CD4-positive, alpha-beta T cell (primary cell): ENCODE results near the gene PAPPA. TPM values are rescaled to one million over a fixed set of nuclear protein-coding genes. Genes with fewer than 3 reads are reported as not detected.

Experiments used
- ATAC-seq: fragments of 200-7000 bp; cut with Tn5 transposase; one replicate; pipeline ENCODE4 v1.10.0; 2022; ENCODE audit warnings: mild to moderate bottlenecking; ENCODE audit not compliant: poor library complexity
- CTCF ChIA-PET: fragments of 350-600 bp; sonication (Branson Sonifier 250); formaldehyde crosslinking; loops from one replicate; lab custom pipeline; 2021; ENCODE audit warnings: antibody characterized with exemption, inconsistent platforms; lab: Charles Lee
- POLR2A ChIA-PET: fragments of 350-600 bp; sonication (Branson Sonifier 250); formaldehyde crosslinking; loops from one replicate; lab custom pipeline; 2021; ENCODE audit warnings: antibody characterized with exemption, inconsistent platforms; lab: Charles Lee
- DNase-seq, 14 experiments: peaks; one replicate each; pipeline ENCODE4 v3.0.0-alpha.2; 2013 to 2020; ENCODE audit warnings: mixed read lengths in 2 of 14
- H3K27ac ChIP-seq, 2 donors: one replicate each; pipeline versions ENCODE4 v1.5.1 to v1.7.0; 2013; ENCODE audit warnings: low read length in 2 of 2, low read depth in 1 of 2, mild to moderate bottlenecking in 1 of 2
- H3K27me3 ChIP-seq, 2 experiments: 1 replicate in 1 of 2; 2 replicates in 1 of 2; pipeline versions ENCODE4 v1.6.1 to v1.7.0; 2013; ENCODE audit warnings: low read length in 2 of 2, control low read depth in 1 of 2, mild to moderate bottlenecking in 1 of 2, moderate library complexity in 1 of 2; ENCODE audit not compliant: insufficient read depth in 2 of 2, control insufficient read depth in 1 of 2
- H3K36me3 ChIP-seq: one replicate; pipeline ENCODE4 v1.6.1; 2013; ENCODE audit warnings: low read length, control low read depth; ENCODE audit not compliant: insufficient read depth
- H3K4me1 ChIP-seq: one replicate; pipeline ENCODE4 v1.6.1; 2013; ENCODE audit warnings: low read length, control low read depth; ENCODE audit not compliant: insufficient read depth
- H3K4me3 ChIP-seq: one replicate; pipeline ENCODE4 v1.5.1; 2013; ENCODE audit warnings: mild to moderate bottlenecking, low read length, moderate library complexity
- H3K9me3 ChIP-seq, 2 experiments: 1 replicate in 1 of 2; 2 replicates in 1 of 2; pipeline versions ENCODE4 v1.6.1 to v1.7.0; 2013; ENCODE audit warnings: low read length in 2 of 2, mild to moderate bottlenecking in 2 of 2, control low read depth in 1 of 2, moderate library complexity in 1 of 2; ENCODE audit not compliant: control insufficient read depth in 1 of 2, insufficient read depth in 1 of 2
- H3K27ac Mint-ChIP-seq: one replicate; pipeline ENCODE4 v1.8.0; 2020; ENCODE audit warnings: mixed read lengths
- H3K27me3 Mint-ChIP-seq: one replicate; pipeline ENCODE4 v1.8.0; 2021; ENCODE audit warnings: mixed read lengths
- H3K36me3 Mint-ChIP-seq: one replicate; pipeline ENCODE4 v1.8.0; 2021; ENCODE audit warnings: low read depth, mixed read lengths
- H3K4me1 Mint-ChIP-seq: one replicate; pipeline ENCODE4 v1.8.0; 2021; ENCODE audit warnings: low read depth, mixed read lengths
- H3K4me3 Mint-ChIP-seq: one replicate; pipeline ENCODE4 v1.8.0; 2020; ENCODE audit warnings: mild to moderate bottlenecking, mixed read lengths
- H3K9me3 Mint-ChIP-seq: one replicate; pipeline ENCODE4 v1.8.0; 2020; ENCODE audit warnings: mixed read lengths
- CTCF ChIP-seq: fragments of 200-600 bp; IDR thresholded peaks from one replicate; pipeline ENCODE4 v1.8.0; 2022; ENCODE audit warnings: antibody characterized with exemption, mild to moderate bottlenecking
- intact Hi-C, 2 experiments: fragments of 100-400 bp; cut with DNase I in 1 of 2; cut with micrococcal nuclease in 1 of 2; formaldehyde crosslinking; loops; one replicate each; pipeline versions ENCODE4 v1.15.1 to v1.9.0; 2023 to 2025; cut with DNase I, micrococcal nuclease
- total RNA-seq, 174 experiments: library from RNA in 2 of 174; stranded (reverse) in 2 of 174; gene quantifications; one replicate each; pipeline ENCODE4 v1.2.3 and lab custom pipeline; 2021 to 2026

PAPPA gene
- total RNA-seq, 2 experiments from 2014 or later: 0.03 TPM; not detected in 1

GRCh38 chr9:116360989-116361388 is 207.4 kb downstream of the PAPPA start:
- DNase-seq (no peak), ATAC-seq (no peak)
- H3K27me3 ChIP-seq: no peaks in the 10 kb centered on the region
- CTCF ChIA-PET: no interaction called here
- H3K27ac ChIP-seq: no peak overlapping the region
- no peaks in the 10 kb centered on the region for H3K27me3 Mint-ChIP-seq
- no peak overlapping the region for H3K4me3 ChIP-seq
- no peaks in the 10 kb centered on the region for H3K36me3 ChIP-seq
- H3K4me1 Mint-ChIP-seq: no peaks in the 10 kb centered on the region
- POLR2A ChIA-PET: no interaction called here
- no peak overlapping the region for H3K27ac Mint-ChIP-seq
- H3K36me3 Mint-ChIP-seq: no peaks in the 10 kb centered on the region
- no peak overlapping the region for H3K4me3 Mint-ChIP-seq
- intact Hi-C loops: no loop called here
- no peak for TF ChIP-seq CTCF
- no peaks in the 10 kb centered on the region for H3K9me3 ChIP-seq
- no peaks in the 10 kb centered on the region for H3K4me1 ChIP-seq
- no peaks in the 10 kb centered on the region for H3K9me3 Mint-ChIP-seq

GRCh38 chr9:116361547-116361946 is 208.0 kb downstream of the PAPPA start:
- Histone ChIP-seq H3K9me3 (no peaks in the 10 kb centered on the region), H3K4me3 (no peak overlapping the region), H3K36me3 (no peaks in the 10 kb centered on the region), H3K27ac (no peak overlapping the region), H3K4me1 (no peaks in the 10 kb centered on the region), H3K27me3 (no peaks in the 10 kb centered on the region)
- POLR2A ChIA-PET: no interaction called here
- no peak for ATAC-seq
- no peaks in the 10 kb centered on the region for H3K9me3 Mint-ChIP-seq
- no peak overlapping the region for H3K27ac Mint-ChIP-seq
- no peak overlapping the region for H3K4me3 Mint-ChIP-seq
- no peak for DNase-seq
- TF ChIP-seq CTCF: no peak
- H3K4me1 Mint-ChIP-seq: no peaks in the 10 kb centered on the region
- intact Hi-C loops: no loop called here
- no peaks in the 10 kb centered on the region for H3K36me3 Mint-ChIP-seq
- H3K27me3 Mint-ChIP-seq: no peaks in the 10 kb centered on the region
- CTCF ChIA-PET: no interaction called here

- no peak for TF ChIP-seq CTCF
- no peaks in the 10 kb centered on the region for H3K36me3 Mint-ChIP-seq
- ChIA-PET POLR2A (no interaction called here), CTCF (no interaction called here)
- H3K9me3 ChIP-seq: no peaks in the 10 kb centered on the region
- no peaks in the 10 kb centered on the region for H3K27me3 Mint-ChIP-seq
- H3K4me3 Mint-ChIP-seq: no peak overlapping the region
- no peaks in the 10 kb centered on the region for H3K4me1 Mint-ChIP-seq
- no peaks in the 10 kb centered on the region for H3K9me3 Mint-ChIP-seq
- H3K27me3 ChIP-seq: no peaks in the 10 kb centered on the region
- H3K4me1 ChIP-seq: no peaks in the 10 kb centered on the region
- H3K4me3 ChIP-seq: no peak overlapping the region
- intact Hi-C loops: no loop called here
- no peak overlapping the region for H3K27ac ChIP-seq
- DNase-seq (no peak), ATAC-seq (no peak)
- H3K36me3 ChIP-seq: no peaks in the 10 kb centered on the region
- no peak overlapping the region for H3K27ac Mint-ChIP-seq
These were observed 208.9 kb downstream of the PAPPA start for GRCh38 chr9:116362493-116362892.
